Smooth muscle cell (in vitro differentiated cells): ENCODE data around the gene MXI1. TPM values are rescaled to one million over a fixed set of nuclear protein-coding genes. Genes with fewer than 3 reads are reported as not detected.

ENCODE experiments used
- DNase-seq: peaks from one replicate; lab custom pipeline; 2025; ENCODE audit not compliant: unreplicated experiment; lab: John Stamatoyannopoulos, UW
- H2AFZ ChIP-seq: fragments of 200-600 bp; sonication (generic); 2 replicates; pipeline ENCODE4 v1.6.0; 2016; ENCODE audit warnings: antibody characterized with exemption, low read depth, mild to moderate bottlenecking
- H3F3A ChIP-seq: fragments of 200-600 bp; sonication (generic); 2 replicates; pipeline ENCODE4 v1.6.0; 2017; ENCODE audit warnings: antibody characterized with exemption, low read depth
- H3K27ac ChIP-seq: fragments of 200-600 bp; sonication (generic); 2 replicates; pipeline ENCODE4 v1.5.1; 2016; ENCODE audit warnings: low read depth, mild to moderate bottlenecking
- H3K27me3 ChIP-seq: fragments of 200-600 bp; sonication (generic); 2 replicates; pipeline ENCODE4 v1.6.1; 2016; ENCODE audit warnings: low read depth, mild to moderate bottlenecking
- H3K36me3 ChIP-seq: fragments of 200-600 bp; sonication (generic); 2 replicates; pipeline ENCODE4 v1.5.1; 2016; ENCODE audit warnings: low read depth
- H3K4me1 ChIP-seq: fragments of 200-600 bp; sonication (generic); 2 replicates; pipeline ENCODE4 v1.5.1; 2016; ENCODE audit warnings: low read depth
- H3K4me2 ChIP-seq: fragments of 200-600 bp; sonication (generic); 2 replicates; pipeline ENCODE4 v1.6.0; 2016; ENCODE audit warnings: mild to moderate bottlenecking
- H3K4me3 ChIP-seq: fragments of 200-600 bp; sonication (generic); 2 replicates; pipeline ENCODE4 v1.5.1; 2016; ENCODE audit warnings: mild to moderate bottlenecking
- H3K79me2 ChIP-seq: fragments of 200-600 bp; sonication (generic); 2 replicates; pipeline ENCODE4 v1.6.0; 2016; ENCODE audit warnings: low read depth, mild to moderate bottlenecking
- H3K9ac ChIP-seq: fragments of 200-600 bp; sonication (generic); 2 replicates; pipeline ENCODE4 v1.6.0; 2016; ENCODE audit warnings: low read depth
- H3K9me3 ChIP-seq: fragments of 200-600 bp; sonication (generic); replicated peaks from 2 replicates; pipeline ENCODE4 v1.5.1; 2016; ENCODE audit warnings: low read depth
- H4K20me1 ChIP-seq: fragments of 200-600 bp; sonication (generic); 2 replicates; pipeline ENCODE4 v1.6.0; 2016; ENCODE audit warnings: low read depth
- WGBS: methylation state at CpG from one replicate; pipeline ENCODE4 v1.1.7; 2016; ENCODE audit warnings: low lambda C conversion rate; 5-methylcytosine and 5-hydroxymethylcytosine counted together
- polyA plus RNA-seq: library from polyadenylated mRNA; unstranded; fragments of >200 nt; fragmentation: Nextera tagmentation; extraction: Ambion mirVana; gene quantifications from 2 replicates; pipeline ENCODE4 v1.2.1, GENCODE V29; 2016
- total RNA-seq: library from RNA; depleted of rRNA; stranded (reverse); fragments of >200 nt; gene quantifications from 2 replicates; pipeline ENCODE4 v1.2.3, GENCODE V29; 2014
- TF ChIP-seq, protein P1 (sequence below): fragments of 200-600 bp; sonication (generic); IDR thresholded peaks from 2 replicates; pipeline ENCODE4 v1.5.1; 2017; ENCODE audit warnings: borderline replicate concordance, mild to moderate bottlenecking, antibody characterized with exemption; ENCODE audit not compliant: insufficient read depth, poor library complexity, severe bottlenecking

The MXI1 gene
- 42.6 and 52.3 TPM in 2 replicates for total RNA-seq
- 35.9 and 47.9 TPM in 2 replicates for polyA plus RNA-seq

DNA sequence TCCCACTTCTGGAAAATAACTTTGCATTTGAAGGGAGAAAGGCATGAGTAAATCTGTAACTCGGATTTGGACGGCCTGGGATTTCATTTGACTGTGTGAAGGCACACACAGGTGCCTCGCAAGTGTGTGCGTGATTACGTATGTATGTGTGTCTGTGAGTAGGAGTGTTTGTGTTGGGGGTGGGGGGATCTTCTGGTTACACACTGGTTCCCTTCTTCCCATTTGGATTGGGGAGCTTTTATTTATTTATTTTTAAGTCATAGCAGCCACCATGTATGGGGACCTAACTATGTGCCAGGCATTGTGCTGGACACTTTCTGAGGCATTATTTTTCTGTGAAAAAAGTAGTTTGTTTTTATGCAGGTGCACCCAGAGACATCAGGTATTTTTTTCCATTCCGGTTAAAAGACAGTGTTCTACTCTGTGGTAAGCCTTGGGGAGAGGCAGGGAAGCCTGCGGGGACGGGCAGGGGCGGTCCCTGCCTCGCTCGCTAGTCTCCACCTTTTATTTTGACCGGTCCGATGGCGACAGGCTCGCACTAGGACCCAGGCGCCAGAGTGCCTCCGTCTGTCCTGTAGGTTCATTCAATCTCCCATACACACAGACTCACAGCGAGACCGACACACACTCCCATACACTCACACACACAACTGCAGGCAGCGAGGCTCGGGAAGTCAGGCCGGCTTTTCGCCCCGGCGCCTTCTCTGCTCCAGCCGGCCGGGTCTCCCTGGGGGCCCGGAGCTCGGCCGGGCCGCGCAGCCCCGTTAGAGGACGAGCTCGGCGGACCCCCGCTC lies at the start of gene MXI1:
MXI1 (plus strand) TSS at position 595 of the 794 bp plus-strand sequence. CDS start 204 bp downstream, outside the sequence.
- H3F3A ChIP-seq = peaks cover 7% of the 10 kb centered on the region
- H3K4me1 ChIP-seq = peaks cover 13% of the 10 kb centered on the region
- H3K79me2 ChIP-seq = no peaks in the 10 kb centered on the region
- no peaks in the 10 kb centered on the region for H3K9me3 ChIP-seq
- H3K36me3 ChIP-seq = no peaks in the 10 kb centered on the region
- H3K9ac ChIP-seq = peak within 1 kb of the TSS; percentile 96
- 7% methylated on average over 37 of the region's 37 CpGs for WGBS
- TF ChIP-seq, protein P1, sequence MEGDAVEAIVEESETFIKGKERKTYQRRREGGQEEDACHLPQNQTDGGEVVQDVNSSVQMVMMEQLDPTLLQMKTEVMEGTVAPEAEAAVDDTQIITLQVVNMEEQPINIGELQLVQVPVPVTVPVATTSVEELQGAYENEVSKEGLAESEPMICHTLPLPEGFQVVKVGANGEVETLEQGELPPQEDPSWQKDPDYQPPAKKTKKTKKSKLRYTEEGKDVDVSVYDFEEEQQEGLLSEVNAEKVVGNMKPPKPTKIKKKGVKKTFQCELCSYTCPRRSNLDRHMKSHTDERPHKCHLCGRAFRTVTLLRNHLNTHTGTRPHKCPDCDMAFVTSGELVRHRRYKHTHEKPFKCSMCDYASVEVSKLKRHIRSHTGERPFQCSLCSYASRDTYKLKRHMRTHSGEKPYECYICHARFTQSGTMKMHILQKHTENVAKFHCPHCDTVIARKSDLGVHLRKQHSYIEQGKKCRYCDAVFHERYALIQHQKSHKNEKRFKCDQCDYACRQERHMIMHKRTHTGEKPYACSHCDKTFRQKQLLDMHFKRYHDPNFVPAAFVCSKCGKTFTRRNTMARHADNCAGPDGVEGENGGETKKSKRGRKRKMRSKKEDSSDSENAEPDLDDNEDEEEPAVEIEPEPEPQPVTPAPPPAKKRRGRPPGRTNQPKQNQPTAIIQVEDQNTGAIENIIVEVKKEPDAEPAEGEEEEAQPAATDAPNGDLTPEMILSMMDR = no peak
- peak within 1 kb of the TSS; percentile 92 for H3K4me3 ChIP-seq
- peak within 1 kb of the TSS; percentile 97 for H3K4me2 ChIP-seq
- peak within 1 kb of the TSS; percentile 92 for H2AFZ ChIP-seq
- DNase-seq = peak; percentile 29
- H4K20me1 ChIP-seq = peaks cover 10% of the 10 kb centered on the region
- peak within 1 kb of the TSS; percentile 92 for H3K27ac ChIP-seq
- H3K27me3 ChIP-seq = peaks cover 4% of the 10 kb centered on the region

DNA sequence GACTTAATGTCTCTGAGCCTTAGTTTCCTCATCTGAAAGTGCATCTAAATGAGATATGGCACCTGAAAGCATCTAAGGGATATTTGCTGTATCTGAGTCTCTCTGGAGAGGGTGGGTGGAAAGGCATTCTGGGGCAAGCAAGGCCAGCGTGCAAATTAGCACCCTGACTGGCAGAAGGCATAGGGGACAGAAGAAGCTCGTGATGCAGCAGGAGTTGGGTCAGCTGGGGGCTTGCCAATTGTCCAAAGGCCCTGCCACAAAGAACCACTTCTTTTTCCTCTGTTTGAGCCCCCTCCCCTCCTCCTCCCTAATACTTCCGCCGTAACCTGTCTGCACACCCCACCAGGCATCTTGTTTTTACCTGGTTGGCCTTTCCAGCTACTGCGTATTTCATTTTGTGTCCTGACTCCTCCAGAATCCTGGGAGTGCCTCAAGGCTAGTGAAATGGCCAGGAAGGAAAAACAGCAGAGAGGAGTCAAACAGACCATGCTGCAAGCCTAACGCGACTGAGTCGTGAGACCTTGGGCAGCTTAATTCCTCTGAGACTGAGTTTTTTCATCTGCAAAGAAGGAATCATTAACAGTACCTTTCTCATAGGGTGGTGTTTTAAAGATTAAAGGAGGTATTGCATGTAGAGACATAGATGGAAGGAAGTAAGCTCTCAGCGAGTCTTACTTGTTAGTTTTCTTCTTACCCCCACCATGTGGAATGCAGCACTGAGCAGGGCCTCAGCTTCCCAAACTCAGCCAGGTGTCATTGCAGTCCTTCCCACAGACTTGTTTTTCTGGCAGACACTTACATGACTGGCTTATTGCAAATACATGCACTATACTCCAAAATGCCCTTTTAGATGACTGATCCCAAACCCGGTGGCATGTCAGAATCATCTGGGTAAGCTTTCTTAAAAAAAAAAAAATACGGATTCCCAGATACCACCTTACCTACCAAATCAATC lies 49.1 kb upstream of the MXI1 start:
- H3K27me3 ChIP-seq = peaks cover 5% of the 10 kb centered on the region
- H3K4me3 ChIP-seq = no peak overlapping the region
- no peak overlapping the region for H3K9ac ChIP-seq
- no peaks in the 10 kb centered on the region for H4K20me1 ChIP-seq
- no peak for DNase-seq
- H3F3A ChIP-seq = no peaks in the 10 kb centered on the region
- no peak overlapping the region for H2AFZ ChIP-seq
- TF ChIP-seq, protein P1 = no peak
- no peak overlapping the region for H3K4me2 ChIP-seq
- no peaks in the 10 kb centered on the region for H3K9me3 ChIP-seq
- H3K36me3 ChIP-seq = no peaks in the 10 kb centered on the region
- no peaks in the 10 kb centered on the region for H3K79me2 ChIP-seq
- WGBS = 65% methylated on average over 11 of the region's 11 CpGs
- no peaks in the 10 kb centered on the region for H3K4me1 ChIP-seq
- H3K27ac ChIP-seq = no peak overlapping the region

DNA sequence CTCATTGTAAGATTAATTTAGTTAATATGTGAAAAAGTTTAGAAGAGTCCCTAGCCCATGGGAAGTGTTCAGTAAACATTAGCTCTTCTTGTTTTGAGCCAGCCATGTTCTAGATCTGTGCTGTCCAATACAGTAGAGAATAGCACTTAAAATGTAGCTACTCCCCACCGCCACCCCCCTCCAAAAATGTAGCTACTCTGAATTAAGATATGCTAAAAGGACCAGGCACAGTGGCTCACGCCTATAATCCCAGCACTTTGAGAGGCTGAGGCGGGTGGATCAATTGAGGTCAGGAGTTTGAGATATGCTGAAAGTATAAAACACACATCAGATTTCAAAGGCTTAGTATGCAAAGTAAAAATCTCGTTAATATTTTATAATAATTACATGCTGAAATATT lies 47.3 kb upstream of the MXI1 start:
- Histone ChIP-seq H4K20me1 (no peaks in the 10 kb centered on the region), H3K9ac (no peak overlapping the region), H3K79me2 (no peaks in the 10 kb centered on the region), H3K4me1 (peaks cover 9% of the 10 kb centered on the region), H3F3A (no peaks in the 10 kb centered on the region), H3K9me3 (no peaks in the 10 kb centered on the region), H3K27ac (no peak overlapping the region), H3K27me3 (peaks cover 5% of the 10 kb centered on the region), H3K4me3 (no peak overlapping the region), H3K36me3 (no peaks in the 10 kb centered on the region), H2AFZ (no peak overlapping the region), H3K4me2 (no peak overlapping the region)
- TF ChIP-seq, protein P1 = no peak
- no peak for DNase-seq
- WGBS = 70% methylated on average over 4 of the region's 4 CpGs
